ENCODE data around the gene ZNF324. TPM values are rescaled to one million over a fixed set of nuclear protein-coding genes. Genes with fewer than 3 reads are reported as not detected.

ZNF324 gene
- total and polyA plus RNA-seq, 3 donors from 2014 or later: 7.8 to 24.8 (median 23.2) TPM

DNA sequence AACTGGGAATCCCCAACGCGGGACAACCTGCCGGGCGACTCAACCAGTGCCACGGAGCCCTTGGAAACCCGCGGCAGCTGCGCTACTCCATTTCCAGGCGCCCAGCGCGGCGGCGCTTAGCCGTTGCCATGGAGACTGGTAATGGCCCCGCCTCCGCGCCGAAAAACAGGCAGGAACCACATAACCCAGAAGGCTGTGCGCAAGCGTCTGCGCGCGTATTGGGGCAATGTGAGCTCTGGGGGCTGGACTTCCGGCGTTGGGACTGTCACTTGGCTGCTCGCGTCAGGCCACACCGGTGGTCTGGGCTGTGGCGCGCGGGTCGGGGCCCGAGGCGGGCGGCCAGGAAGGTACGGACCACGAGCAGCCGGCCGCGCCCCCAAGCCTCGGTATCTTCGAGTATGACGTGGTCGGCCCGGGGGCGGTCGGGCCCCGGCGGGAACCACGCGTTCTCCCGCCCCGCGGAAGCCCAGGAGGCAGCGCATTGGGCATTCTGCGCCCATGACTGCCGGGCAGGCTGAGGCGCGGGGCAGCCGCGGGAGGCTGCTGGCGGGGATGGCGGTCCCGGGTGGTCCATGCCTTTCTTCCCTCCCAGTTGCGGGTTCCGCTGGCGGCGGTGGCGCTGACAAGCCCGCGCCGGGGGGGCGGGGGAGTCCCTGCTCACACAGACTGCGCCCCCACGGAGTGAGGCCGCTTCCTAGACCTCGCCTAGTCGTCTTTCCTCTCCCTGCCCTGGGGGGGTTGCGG, 15.3 kb upstream of the ZNF324 start, which contains the start of gene ZNF324B:
ZNF324B (plus strand) TSS at position 265 of the 744 bp plus-strand sequence. CDS start 2,080 bp downstream, outside the sequence.
- WGBS, 2 donors: 0% methylated on average over 5 to 54 of the region's 79 CpGs
- no peaks in the 10 kb centered on the region for H3K9me3 ChIP-seq

DNA sequence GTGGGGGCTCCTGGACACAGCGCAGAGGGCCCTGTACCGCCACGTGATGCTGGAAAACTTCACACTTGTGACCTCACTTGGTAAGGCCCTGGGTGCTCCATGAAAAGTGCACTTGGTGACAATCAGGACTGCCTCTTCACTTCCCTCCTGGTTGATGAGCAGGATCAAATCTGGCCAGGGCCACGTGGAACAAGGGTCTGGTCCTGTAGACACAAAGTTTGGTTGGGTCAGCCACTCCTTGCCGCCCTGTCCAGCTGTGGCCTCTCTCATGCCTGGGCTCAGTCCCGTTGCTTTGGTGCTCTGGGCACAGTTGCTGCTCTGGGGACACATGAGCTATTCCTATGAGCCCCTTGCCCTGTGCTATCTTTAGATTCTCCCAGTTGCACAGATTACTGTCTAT, 13.1 kb upstream of the ZNF324 start:
- H3K4me3 ChIP-seq: no peak overlapping the region
- 89 to 100% methylated on average over 3 to 6 of the region's 6 CpGs for WGBS, 2 donors
- no peak overlapping the region for H3K27ac ChIP-seq
- no peak for TF ChIP-seq POLR2A (IDR thresholded peaks at IDR 0.05)
- no peaks in the 10 kb centered on the region for H3K9me3 ChIP-seq
- intact Hi-C loops (cut with DNase I; ENCODE audit: low total_unique reads): no loop called here
- no peaks in the 10 kb centered on the region for H3K27me3 ChIP-seq
- H3K36me3 ChIP-seq (ENCODE audit: low read depth, missing control alignments): peaks cover 3% of the 10 kb centered on the region
- DNase-seq: no peak
- H3K4me1 ChIP-seq: no peaks in the 10 kb centered on the region

More for the DNA sequence above, 15.3 kb upstream of the ZNF324 start, which contains the start of gene ZNF324B:
- intact Hi-C loops (cut with DNase I; ENCODE audit: low total_unique reads): no loop called here
- Histone ChIP-seq H3K27me3 (no peaks in the 10 kb centered on the region), H3K4me1 (no peaks in the 10 kb centered on the region), H3K4me3 (peak within 1 kb of the TSS; percentile 81 to 90), H3K27ac (peak within 1 kb of the TSS in 1 of 2 donors; percentile 45), H3K36me3 (ENCODE audit: low read depth, missing control alignments) (no peaks in the 10 kb centered on the region)
- DNase-seq: peak; percentile 99
- TF ChIP-seq POLR2A (IDR thresholded peaks at IDR 0.05): no peak
- TF ChIP-seq, protein P1, sequence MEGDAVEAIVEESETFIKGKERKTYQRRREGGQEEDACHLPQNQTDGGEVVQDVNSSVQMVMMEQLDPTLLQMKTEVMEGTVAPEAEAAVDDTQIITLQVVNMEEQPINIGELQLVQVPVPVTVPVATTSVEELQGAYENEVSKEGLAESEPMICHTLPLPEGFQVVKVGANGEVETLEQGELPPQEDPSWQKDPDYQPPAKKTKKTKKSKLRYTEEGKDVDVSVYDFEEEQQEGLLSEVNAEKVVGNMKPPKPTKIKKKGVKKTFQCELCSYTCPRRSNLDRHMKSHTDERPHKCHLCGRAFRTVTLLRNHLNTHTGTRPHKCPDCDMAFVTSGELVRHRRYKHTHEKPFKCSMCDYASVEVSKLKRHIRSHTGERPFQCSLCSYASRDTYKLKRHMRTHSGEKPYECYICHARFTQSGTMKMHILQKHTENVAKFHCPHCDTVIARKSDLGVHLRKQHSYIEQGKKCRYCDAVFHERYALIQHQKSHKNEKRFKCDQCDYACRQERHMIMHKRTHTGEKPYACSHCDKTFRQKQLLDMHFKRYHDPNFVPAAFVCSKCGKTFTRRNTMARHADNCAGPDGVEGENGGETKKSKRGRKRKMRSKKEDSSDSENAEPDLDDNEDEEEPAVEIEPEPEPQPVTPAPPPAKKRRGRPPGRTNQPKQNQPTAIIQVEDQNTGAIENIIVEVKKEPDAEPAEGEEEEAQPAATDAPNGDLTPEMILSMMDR (IDR thresholded peaks at IDR 0.05): no peak

DNA sequence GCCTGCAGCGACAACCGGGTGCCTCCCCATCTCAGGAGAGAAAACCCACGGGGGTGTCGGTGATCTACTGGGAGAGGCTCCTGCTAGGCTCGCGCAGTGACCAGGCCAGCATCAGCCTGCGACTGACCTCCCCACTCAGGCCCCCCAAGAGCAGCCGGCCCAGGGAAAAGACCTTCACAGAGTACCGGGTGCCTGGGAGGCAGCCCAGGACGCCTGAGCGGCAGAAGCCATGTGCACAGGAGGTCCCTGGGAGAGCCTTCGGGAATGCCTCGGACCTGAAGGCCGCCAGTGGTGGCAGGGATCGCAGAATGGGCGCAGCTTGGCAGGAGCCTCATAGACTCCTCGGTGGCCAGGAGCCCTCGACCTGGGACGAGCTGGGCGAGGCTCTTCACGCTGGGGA, 11.6 kb upstream of the ZNF324 start:
- Histone ChIP-seq H3K4me3 (no peak overlapping the region), H3K9me3 (no peaks in the 10 kb centered on the region), H3K27ac (no peak overlapping the region), H3K36me3 (ENCODE audit: low read depth, missing control alignments) (peaks cover 3% of the 10 kb centered on the region), H3K4me1 (no peaks in the 10 kb centered on the region), H3K27me3 (no peaks in the 10 kb centered on the region)
- intact Hi-C loops (cut with DNase I; ENCODE audit: low total_unique reads): no loop called here
- 80 to 90% methylated on average over 10 to 21 of the region's 21 CpGs for WGBS, 2 donors
- no peak for DNase-seq
- no peak for TF ChIP-seq POLR2A (IDR thresholded peaks at IDR 0.05)

DNA sequence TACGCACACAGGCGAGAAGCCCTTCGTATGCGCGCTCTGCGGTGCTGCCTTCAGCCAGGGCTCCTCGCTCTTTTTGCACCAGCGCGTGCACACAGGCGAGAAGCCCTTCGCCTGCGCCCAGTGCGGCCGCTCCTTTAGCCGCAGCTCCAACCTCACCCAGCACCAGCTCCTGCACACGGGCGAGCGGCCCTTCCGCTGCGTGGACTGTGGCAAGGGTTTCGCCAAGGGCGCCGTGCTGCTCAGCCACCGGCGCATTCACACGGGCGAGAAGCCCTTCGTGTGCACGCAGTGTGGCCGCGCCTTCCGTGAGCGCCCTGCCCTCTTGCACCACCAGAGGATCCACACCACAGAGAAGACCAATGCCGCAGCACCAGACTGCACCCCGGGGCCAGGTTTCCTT, 10.8 kb upstream of the ZNF324 start:
- Histone ChIP-seq H3K27me3 (no peaks in the 10 kb centered on the region), H3K4me3 (no peak overlapping the region), H3K36me3 (ENCODE audit: low read depth, missing control alignments) (peaks cover 3% of the 10 kb centered on the region), H3K9me3 (no peaks in the 10 kb centered on the region), H3K27ac (no peak overlapping the region), H3K4me1 (no peaks in the 10 kb centered on the region)
- 75 to 81% methylated on average over 18 to 25 of the region's 35 CpGs for WGBS, 2 donors
- intact Hi-C loops (cut with DNase I; ENCODE audit: low total_unique reads): no loop called here
- no peak for DNase-seq
- TF ChIP-seq POLR2A (IDR thresholded peaks at IDR 0.05): no peak
- TF ChIP-seq, protein P1 (IDR thresholded peaks at IDR 0.05): no peak

DNA sequence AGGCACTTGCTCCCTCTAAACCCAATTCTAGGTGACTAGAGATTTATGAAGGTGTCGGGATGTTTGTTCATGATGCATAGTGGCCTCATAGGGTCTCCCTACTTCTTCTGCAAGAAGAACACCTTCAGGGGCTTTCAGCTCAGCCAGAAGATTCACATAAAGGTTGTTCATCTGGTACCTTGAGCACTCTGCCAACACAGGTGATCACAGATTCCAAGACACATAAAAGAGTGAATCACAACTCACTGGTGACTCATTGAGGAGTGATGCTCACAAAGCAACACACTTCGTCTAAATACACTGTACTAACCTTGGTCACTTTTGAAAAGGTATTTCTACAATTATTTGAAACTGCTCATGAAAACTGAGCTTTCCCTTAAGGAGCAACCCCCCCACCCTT, 6.8 kb upstream of the ZNF324 start:
- TF ChIP-seq, protein P1 (IDR thresholded peaks at IDR 0.05): no peak
- TF ChIP-seq POLR2A (IDR thresholded peaks at IDR 0.05): no peak
- 94% methylated on average over 2 of the region's 2 CpGs for WGBS, 2 donors
- no peak overlapping the region for H3K27ac ChIP-seq
- no peaks in the 10 kb centered on the region for H3K9me3 ChIP-seq
- DNase-seq: no peak
- no peak overlapping the region for H3K4me3 ChIP-seq
- intact Hi-C loops (cut with DNase I; ENCODE audit: low total_unique reads): no loop called here
- H3K4me1 ChIP-seq: no peaks in the 10 kb centered on the region
- no peaks in the 10 kb centered on the region for H3K27me3 ChIP-seq
- peaks cover 3% of the 10 kb centered on the region for H3K36me3 ChIP-seq (ENCODE audit: low read depth, missing control alignments)
